ENCODE results near the gene KIF26A.

KIF26A gene

DNA sequence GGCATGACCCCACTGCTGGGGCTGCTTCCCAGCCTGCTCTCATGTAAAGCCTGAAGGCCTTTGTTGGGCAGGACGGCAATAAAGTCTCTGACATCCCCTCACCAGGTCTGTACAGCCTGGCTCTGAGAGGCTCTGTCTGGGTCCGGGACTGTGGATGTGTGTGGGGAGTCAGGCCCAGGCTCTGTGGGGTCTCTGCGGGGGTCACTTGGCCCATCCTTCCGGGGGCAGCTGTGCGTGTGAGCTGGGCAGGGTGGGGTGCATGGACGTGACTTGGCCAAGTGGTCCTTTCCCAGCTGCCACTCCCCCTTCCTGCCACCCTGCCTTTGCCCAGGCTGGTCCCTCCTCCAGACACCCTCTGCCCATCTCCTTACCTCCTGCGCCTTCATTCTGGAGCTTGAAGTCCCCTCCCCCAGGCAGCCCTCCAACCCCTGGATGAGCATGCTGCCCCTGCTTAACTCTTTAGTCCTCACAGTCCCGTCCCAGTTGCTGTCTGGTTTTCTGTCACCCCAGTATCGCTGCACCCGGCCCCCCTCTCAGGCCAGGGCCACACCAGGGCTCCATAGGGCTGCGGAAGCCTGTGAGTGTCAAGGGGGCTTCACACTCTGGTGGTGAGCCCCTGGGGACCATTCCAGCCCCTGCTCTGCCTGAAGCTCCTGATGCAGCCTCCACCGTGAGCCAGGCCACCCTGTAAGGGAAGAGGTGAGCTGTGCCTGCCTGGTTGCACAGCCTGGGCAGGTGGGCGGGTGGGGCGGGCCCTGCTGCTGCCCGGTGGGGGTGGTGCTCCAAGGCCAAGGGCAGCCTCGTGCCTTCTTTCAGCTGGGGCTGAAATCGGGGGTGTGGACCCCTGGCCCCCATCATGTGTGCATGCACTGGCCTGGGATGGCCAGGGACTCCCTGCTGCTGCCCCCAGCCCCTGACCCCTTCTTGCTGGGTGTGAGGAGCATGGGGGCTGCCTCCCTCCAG is 25.5 kb upstream of the KIF26A start:
- H2AFZ ChIP-seq (ENCODE audit: low read depth, low read length, severe bottlenecking), result no peak overlapping the region
- H3K27me3 ChIP-seq (ENCODE audit: low read length), result no peaks in the 10 kb centered on the region
- H3F3A ChIP-seq (ENCODE audit: insufficient read depth), result no peaks in the 10 kb centered on the region
- no peaks in the 10 kb centered on the region for H3K79me2 ChIP-seq (ENCODE audit: insufficient read depth, low read length)
- H3K4me3 ChIP-seq (ENCODE audit: insufficient read depth, low read length, poor library complexity, severe bottlenecking), result no peak overlapping the region
- H3K4me2 ChIP-seq (ENCODE audit: low read depth, low read length, poor library complexity, severe bottlenecking), result no peak overlapping the region
- H3K9me3 ChIP-seq (ENCODE audit: insufficient read depth, low read length), result no peaks in the 10 kb centered on the region
- no peak for TF ChIP-seq EZH2phosphoT487 (conservative IDR thresholded peaks at IDR 0.05; ENCODE audit: low read length)
- TF ChIP-seq, protein P1, sequence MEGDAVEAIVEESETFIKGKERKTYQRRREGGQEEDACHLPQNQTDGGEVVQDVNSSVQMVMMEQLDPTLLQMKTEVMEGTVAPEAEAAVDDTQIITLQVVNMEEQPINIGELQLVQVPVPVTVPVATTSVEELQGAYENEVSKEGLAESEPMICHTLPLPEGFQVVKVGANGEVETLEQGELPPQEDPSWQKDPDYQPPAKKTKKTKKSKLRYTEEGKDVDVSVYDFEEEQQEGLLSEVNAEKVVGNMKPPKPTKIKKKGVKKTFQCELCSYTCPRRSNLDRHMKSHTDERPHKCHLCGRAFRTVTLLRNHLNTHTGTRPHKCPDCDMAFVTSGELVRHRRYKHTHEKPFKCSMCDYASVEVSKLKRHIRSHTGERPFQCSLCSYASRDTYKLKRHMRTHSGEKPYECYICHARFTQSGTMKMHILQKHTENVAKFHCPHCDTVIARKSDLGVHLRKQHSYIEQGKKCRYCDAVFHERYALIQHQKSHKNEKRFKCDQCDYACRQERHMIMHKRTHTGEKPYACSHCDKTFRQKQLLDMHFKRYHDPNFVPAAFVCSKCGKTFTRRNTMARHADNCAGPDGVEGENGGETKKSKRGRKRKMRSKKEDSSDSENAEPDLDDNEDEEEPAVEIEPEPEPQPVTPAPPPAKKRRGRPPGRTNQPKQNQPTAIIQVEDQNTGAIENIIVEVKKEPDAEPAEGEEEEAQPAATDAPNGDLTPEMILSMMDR (IDR thresholded peaks at IDR 0.05; ENCODE audit: insufficient read depth, low read length, poor library complexity, severe bottlenecking), result no peak
- H3K9ac ChIP-seq (ENCODE audit: low read length), result no peak overlapping the region
- H3K36me3 ChIP-seq (ENCODE audit: low read length), result no peaks in the 10 kb centered on the region
- H3K9me2 ChIP-seq (replicated peaks; ENCODE audit: insufficient read depth, low read length), result no peaks in the 10 kb centered on the region
- no peaks in the 10 kb centered on the region for H4K20me1 ChIP-seq (ENCODE audit: low read depth, low read length)
- H3K27ac ChIP-seq (ENCODE audit: low read depth, low read length), result no peak overlapping the region

DNA sequence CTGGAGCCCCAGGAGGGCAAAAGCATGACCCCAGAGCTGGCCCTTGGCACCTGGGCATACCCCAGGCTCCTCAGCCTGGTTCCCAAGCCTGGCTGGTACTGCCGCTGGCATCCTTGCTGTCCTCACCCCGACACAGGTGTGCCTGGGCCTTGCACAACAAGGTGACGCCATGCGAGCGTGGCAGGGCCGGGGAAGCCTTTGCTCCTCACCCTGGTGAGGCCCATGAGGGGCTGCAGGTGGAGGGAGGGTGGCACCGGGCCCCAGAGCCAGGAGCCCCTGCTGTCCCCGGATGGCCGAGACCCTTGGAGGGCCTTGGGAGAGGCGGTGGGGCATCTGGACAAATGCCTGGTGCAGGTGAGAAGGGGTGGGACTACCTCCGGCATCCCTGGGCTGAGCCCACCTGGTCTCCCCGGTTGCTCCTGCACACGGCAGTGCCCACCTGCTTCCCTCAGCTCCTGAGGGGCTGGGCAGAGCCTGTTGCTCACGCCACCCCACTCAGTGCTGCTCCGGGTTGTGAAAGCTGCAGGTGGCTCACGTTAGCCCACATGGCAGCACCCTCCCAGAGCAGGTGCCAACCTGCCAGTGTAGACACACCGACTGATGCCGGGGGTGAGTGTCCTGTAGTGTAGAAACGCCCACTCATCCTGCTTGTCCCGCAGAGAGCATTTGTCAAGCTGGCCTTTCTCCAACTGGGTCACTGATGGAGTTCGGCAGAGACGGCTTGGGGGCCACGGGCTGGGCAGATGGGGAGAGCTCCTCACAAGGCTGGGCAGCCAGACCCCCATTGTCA is 24.6 kb upstream of the KIF26A start:
- Histone ChIP-seq H3K9ac (ENCODE audit: low read length) (no peak overlapping the region), H3K9me3 (ENCODE audit: insufficient read depth, low read length) (no peaks in the 10 kb centered on the region), H3K27me3 (ENCODE audit: low read length) (no peaks in the 10 kb centered on the region), H3K4me3 (ENCODE audit: insufficient read depth, low read length, poor library complexity, severe bottlenecking) (no peak overlapping the region), H4K20me1 (ENCODE audit: low read depth, low read length) (no peaks in the 10 kb centered on the region), H3F3A (ENCODE audit: insufficient read depth) (no peaks in the 10 kb centered on the region), H3K9me2 (replicated peaks; ENCODE audit: insufficient read depth, low read length) (no peaks in the 10 kb centered on the region), H3K36me3 (ENCODE audit: low read length) (no peaks in the 10 kb centered on the region), H3K27ac (ENCODE audit: low read depth, low read length) (no peak overlapping the region), H2AFZ (ENCODE audit: low read depth, low read length, severe bottlenecking) (no peak overlapping the region), H3K4me2 (ENCODE audit: low read depth, low read length, poor library complexity, severe bottlenecking) (no peak overlapping the region), H3K79me2 (ENCODE audit: insufficient read depth, low read length) (no peaks in the 10 kb centered on the region)
- TF ChIP-seq, protein P1 (IDR thresholded peaks at IDR 0.05; ENCODE audit: insufficient read depth, low read length, poor library complexity, severe bottlenecking), result no peak
- TF ChIP-seq EZH2phosphoT487 (conservative IDR thresholded peaks at IDR 0.05; ENCODE audit: low read length), result no peak

DNA sequence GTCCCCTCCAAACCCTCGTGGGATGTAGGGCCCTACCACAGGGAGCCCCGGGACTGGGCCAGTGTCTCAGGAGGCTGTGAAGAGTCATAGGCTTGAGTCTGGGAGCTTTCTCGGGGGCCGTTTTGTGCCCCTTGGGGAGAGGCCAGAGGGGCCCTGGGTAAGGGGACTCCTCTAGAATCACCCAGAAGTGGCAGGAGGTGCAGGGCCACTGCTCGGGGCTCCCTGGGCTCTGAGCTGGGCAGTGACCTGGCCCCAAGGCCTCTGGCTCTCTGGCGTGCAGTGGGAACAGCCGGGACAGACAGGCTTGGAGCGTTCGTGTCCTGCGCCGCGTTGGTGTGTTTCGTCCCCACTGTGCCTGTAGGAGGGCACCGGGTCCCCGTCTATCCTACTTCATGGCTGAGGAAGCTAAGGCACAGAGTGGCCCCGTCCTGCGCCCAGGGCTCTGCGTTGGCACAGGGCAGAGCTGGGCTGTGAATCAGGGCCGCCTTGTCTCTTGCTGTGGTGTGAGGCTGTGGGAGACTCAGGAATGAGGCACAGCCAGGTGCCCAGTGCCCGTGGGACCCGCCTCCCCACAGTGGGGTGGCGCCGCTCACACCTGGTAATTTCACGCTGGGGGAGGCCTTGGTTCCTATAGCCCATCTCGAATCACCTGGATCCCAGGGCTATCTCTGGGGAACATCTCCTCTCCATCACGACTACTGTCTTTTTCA is 23.8 kb upstream of the KIF26A start:
- H3K27me3 ChIP-seq (ENCODE audit: low read length), result no peaks in the 10 kb centered on the region
- no peaks in the 10 kb centered on the region for H3K9me2 ChIP-seq (replicated peaks; ENCODE audit: insufficient read depth, low read length)
- H3K36me3 ChIP-seq (ENCODE audit: low read length), result no peaks in the 10 kb centered on the region
- H3K79me2 ChIP-seq (ENCODE audit: insufficient read depth, low read length), result no peaks in the 10 kb centered on the region
- H3K27ac ChIP-seq (ENCODE audit: low read depth, low read length), result no peak overlapping the region
- TF ChIP-seq, protein P1 (IDR thresholded peaks at IDR 0.05; ENCODE audit: insufficient read depth, low read length, poor library complexity, severe bottlenecking), result no peak
- no peak for TF ChIP-seq EZH2phosphoT487 (conservative IDR thresholded peaks at IDR 0.05; ENCODE audit: low read length)
- no peak overlapping the region for H3K4me2 ChIP-seq (ENCODE audit: low read depth, low read length, poor library complexity, severe bottlenecking)
- H3K4me3 ChIP-seq (ENCODE audit: insufficient read depth, low read length, poor library complexity, severe bottlenecking), result no peak overlapping the region
- no peaks in the 10 kb centered on the region for H4K20me1 ChIP-seq (ENCODE audit: low read depth, low read length)
- no peaks in the 10 kb centered on the region for H3K9me3 ChIP-seq (ENCODE audit: insufficient read depth, low read length)
- H3K9ac ChIP-seq (ENCODE audit: low read length), result no peak overlapping the region
- no peaks in the 10 kb centered on the region for H3F3A ChIP-seq (ENCODE audit: insufficient read depth)
- no peak overlapping the region for H2AFZ ChIP-seq (ENCODE audit: low read depth, low read length, severe bottlenecking)
